Neuron (in vitro differentiated cells): ENCODE results near the gene CALML3.

Source experiments
- H2AFZ ChIP-seq: one replicate; pipeline ENCODE4 v1.6.1; 2013; ENCODE audit warnings: low read depth, mild to moderate bottlenecking, inconsistent platforms, low read length, moderate library complexity
- H3K27me3 ChIP-seq: one replicate; pipeline ENCODE4 v1.6.1; 2013; ENCODE audit warnings: low read length; ENCODE audit not compliant: insufficient read depth
- H3K36me3 ChIP-seq: one replicate; pipeline ENCODE4 v1.6.1; 2013; ENCODE audit warnings: low read length; ENCODE audit not compliant: insufficient read depth
- H3K4me1 ChIP-seq: one replicate; pipeline ENCODE4 v1.6.1; 2013; ENCODE audit warnings: low read length; ENCODE audit not compliant: insufficient read depth
- H3K4me3 ChIP-seq: 2 replicates; pipeline ENCODE4 v1.5.1; 2013; ENCODE audit warnings: mild to moderate bottlenecking, low read length, moderate library complexity
- H3K9me3 ChIP-seq: one replicate; pipeline ENCODE4 v1.6.1; 2013; ENCODE audit warnings: low read length

CALML3 gene

GRCh38 chr10:5538446-5538845 lies 13.7 kb downstream of the CALML3 start:
- H2AFZ ChIP-seq: no peak overlapping the region
- H3K27me3 ChIP-seq: no peaks in the 10 kb centered on the region
- H3K4me3 ChIP-seq: no peak overlapping the region
- H3K4me1 ChIP-seq: no peaks in the 10 kb centered on the region
- H3K36me3 ChIP-seq: no peaks in the 10 kb centered on the region
- peaks cover 2% of the 10 kb centered on the region for H3K9me3 ChIP-seq

GRCh38 chr10:5538892-5539651 lies 14.3 kb downstream of the CALML3 start:
- H3K4me3 ChIP-seq: no peak overlapping the region
- no peak overlapping the region for H2AFZ ChIP-seq
- no peaks in the 10 kb centered on the region for H3K4me1 ChIP-seq
- H3K9me3 ChIP-seq: peaks cover 2% of the 10 kb centered on the region
- no peaks in the 10 kb centered on the region for H3K36me3 ChIP-seq
- no peaks in the 10 kb centered on the region for H3K27me3 ChIP-seq

GRCh38 chr10:5540080-5540479 lies 15.3 kb downstream of the CALML3 start:
- H3K4me3 ChIP-seq: no peak overlapping the region
- no peaks in the 10 kb centered on the region for H3K27me3 ChIP-seq
- H2AFZ ChIP-seq: no peak overlapping the region
- H3K36me3 ChIP-seq: no peaks in the 10 kb centered on the region
- no peaks in the 10 kb centered on the region for H3K9me3 ChIP-seq
- H3K4me1 ChIP-seq: no peaks in the 10 kb centered on the region

GRCh38 chr10:5540891-5541290 lies 16.1 kb downstream of the CALML3 start:
- H3K4me1 ChIP-seq: no peaks in the 10 kb centered on the region
- H3K4me3 ChIP-seq: no peak overlapping the region
- H2AFZ ChIP-seq: no peak overlapping the region
- H3K27me3 ChIP-seq: no peaks in the 10 kb centered on the region
- no peaks in the 10 kb centered on the region for H3K36me3 ChIP-seq
- H3K9me3 ChIP-seq: no peaks in the 10 kb centered on the region

GRCh38 chr10:5542100-5542499 lies 17.3 kb downstream of the CALML3 start:
- H3K4me1 ChIP-seq: no peaks in the 10 kb centered on the region
- H3K4me3 ChIP-seq: no peak overlapping the region
- no peaks in the 10 kb centered on the region for H3K9me3 ChIP-seq
- no peaks in the 10 kb centered on the region for H3K27me3 ChIP-seq
- no peaks in the 10 kb centered on the region for H3K36me3 ChIP-seq
- no peak overlapping the region for H2AFZ ChIP-seq

- H2AFZ ChIP-seq: no peak overlapping the region
- H3K36me3 ChIP-seq: no peaks in the 10 kb centered on the region
- H3K4me3 ChIP-seq: no peak overlapping the region
- H3K9me3 ChIP-seq: no peaks in the 10 kb centered on the region
- peaks cover 5% of the 10 kb centered on the region for H3K4me1 ChIP-seq
- H3K27me3 ChIP-seq: no peaks in the 10 kb centered on the region
These were observed 18.9 kb downstream of the CALML3 start for GRCh38 chr10:5543623-5544022.

GRCh38 chr10:5544216-5544805 lies 19.6 kb downstream of the CALML3 start:
- Histone ChIP-seq H3K27me3 (no peaks in the 10 kb centered on the region), H3K9me3 (no peaks in the 10 kb centered on the region), H3K4me1 (peaks cover 5% of the 10 kb centered on the region), H3K4me3 (no peak overlapping the region), H2AFZ (no peak overlapping the region), H3K36me3 (no peaks in the 10 kb centered on the region)

- H3K4me3 ChIP-seq: no peak overlapping the region
- peaks cover 5% of the 10 kb centered on the region for H3K4me1 ChIP-seq
- H2AFZ ChIP-seq: no peak overlapping the region
- no peaks in the 10 kb centered on the region for H3K9me3 ChIP-seq
- no peaks in the 10 kb centered on the region for H3K36me3 ChIP-seq
- no peaks in the 10 kb centered on the region for H3K27me3 ChIP-seq
These were observed 20.2 kb downstream of the CALML3 start for GRCh38 chr10:5545011-5545410.

GRCh38 chr10:5545426-5545777 lies 20.6 kb downstream of the CALML3 start:
- no peaks in the 10 kb centered on the region for H3K36me3 ChIP-seq
- H3K4me1 ChIP-seq: peaks cover 5% of the 10 kb centered on the region
- no peaks in the 10 kb centered on the region for H3K9me3 ChIP-seq

GRCh38 chr10:5545778-5546710 lies 21.3 kb downstream of the CALML3 start:
- no peaks in the 10 kb centered on the region for H3K27me3 ChIP-seq
- no peaks in the 10 kb centered on the region for H3K9me3 ChIP-seq
- no peak overlapping the region for H3K4me3 ChIP-seq
- no peak overlapping the region for H2AFZ ChIP-seq
- H3K4me1 ChIP-seq: peaks cover 5% of the 10 kb centered on the region
- no peaks in the 10 kb centered on the region for H3K36me3 ChIP-seq

More at GRCh38 chr10:5545426-5545777, 20.6 kb downstream of the CALML3 start:
- H3K4me3 ChIP-seq: no peak overlapping the region
- no peaks in the 10 kb centered on the region for H3K27me3 ChIP-seq
- no peak overlapping the region for H2AFZ ChIP-seq

- Histone ChIP-seq H3K4me3 (no peak overlapping the region), H3K36me3 (no peaks in the 10 kb centered on the region), H3K27me3 (no peaks in the 10 kb centered on the region), H3K9me3 (no peaks in the 10 kb centered on the region), H2AFZ (no peak overlapping the region), H3K4me1 (peaks cover 5% of the 10 kb centered on the region)
These were observed 22.3 kb downstream of the CALML3 start for GRCh38 chr10:5546891-5547680.

GRCh38 chr10:5547681-5547930 lies 22.8 kb downstream of the CALML3 start:
- no peak overlapping the region for H2AFZ ChIP-seq
- no peaks in the 10 kb centered on the region for H3K36me3 ChIP-seq
- H3K4me1 ChIP-seq: peaks cover 5% of the 10 kb centered on the region
- no peak overlapping the region for H3K4me3 ChIP-seq
- H3K9me3 ChIP-seq: no peaks in the 10 kb centered on the region
- no peaks in the 10 kb centered on the region for H3K27me3 ChIP-seq
